Measurements from ENCODE around the gene KRTAP5-5.

DNA sequence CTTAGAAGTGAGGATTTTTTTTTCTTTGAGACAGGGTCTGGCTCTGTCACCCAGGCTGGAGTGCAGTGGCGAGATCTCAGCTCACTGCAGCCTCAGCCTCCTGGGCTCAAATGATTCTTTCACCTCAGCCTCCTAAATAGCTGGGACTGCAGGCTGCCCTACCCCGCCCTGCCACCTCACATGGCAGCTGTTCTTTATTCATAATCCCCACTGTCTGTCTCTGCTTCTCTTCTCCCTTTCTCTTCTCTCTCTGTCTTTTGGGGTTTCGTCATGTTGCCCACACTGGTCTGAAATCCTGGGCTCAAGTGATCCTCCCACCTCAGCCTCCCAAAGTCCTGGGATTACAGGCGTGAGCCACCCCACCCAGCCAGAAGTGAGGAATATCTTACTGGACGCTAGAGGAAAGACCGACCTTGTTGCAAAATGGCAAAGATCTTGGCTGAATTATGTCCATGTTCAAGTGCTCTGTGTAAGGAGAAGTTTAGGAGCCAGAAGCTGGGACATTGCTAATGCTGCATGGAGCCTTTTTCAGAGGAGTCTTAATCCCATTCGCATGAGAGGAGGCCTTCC lies 21.9 kb downstream of the KRTAP5-5 start:
- no peak for TF ChIP-seq TAF1 (IDR thresholded peaks at IDR 0.05; ENCODE audit: borderline replicate concordance, insufficient read depth, low read length)
- TF ChIP-seq, protein P1, sequence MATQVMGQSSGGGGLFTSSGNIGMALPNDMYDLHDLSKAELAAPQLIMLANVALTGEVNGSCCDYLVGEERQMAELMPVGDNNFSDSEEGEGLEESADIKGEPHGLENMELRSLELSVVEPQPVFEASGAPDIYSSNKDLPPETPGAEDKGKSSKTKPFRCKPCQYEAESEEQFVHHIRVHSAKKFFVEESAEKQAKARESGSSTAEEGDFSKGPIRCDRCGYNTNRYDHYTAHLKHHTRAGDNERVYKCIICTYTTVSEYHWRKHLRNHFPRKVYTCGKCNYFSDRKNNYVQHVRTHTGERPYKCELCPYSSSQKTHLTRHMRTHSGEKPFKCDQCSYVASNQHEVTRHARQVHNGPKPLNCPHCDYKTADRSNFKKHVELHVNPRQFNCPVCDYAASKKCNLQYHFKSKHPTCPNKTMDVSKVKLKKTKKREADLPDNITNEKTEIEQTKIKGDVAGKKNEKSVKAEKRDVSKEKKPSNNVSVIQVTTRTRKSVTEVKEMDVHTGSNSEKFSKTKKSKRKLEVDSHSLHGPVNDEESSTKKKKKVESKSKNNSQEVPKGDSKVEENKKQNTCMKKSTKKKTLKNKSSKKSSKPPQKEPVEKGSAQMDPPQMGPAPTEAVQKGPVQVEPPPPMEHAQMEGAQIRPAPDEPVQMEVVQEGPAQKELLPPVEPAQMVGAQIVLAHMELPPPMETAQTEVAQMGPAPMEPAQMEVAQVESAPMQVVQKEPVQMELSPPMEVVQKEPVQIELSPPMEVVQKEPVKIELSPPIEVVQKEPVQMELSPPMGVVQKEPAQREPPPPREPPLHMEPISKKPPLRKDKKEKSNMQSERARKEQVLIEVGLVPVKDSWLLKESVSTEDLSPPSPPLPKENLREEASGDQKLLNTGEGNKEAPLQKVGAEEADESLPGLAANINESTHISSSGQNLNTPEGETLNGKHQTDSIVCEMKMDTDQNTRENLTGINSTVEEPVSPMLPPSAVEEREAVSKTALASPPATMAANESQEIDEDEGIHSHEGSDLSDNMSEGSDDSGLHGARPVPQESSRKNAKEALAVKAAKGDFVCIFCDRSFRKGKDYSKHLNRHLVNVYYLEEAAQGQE (IDR thresholded peaks at IDR 0.05; ENCODE audit: insufficient read depth in 1 of 2, low read depth in 2 of 2, low read length in 2 of 2), result no peak
- TF ChIP-seq POLR2AphosphoS5 (IDR thresholded peaks at IDR 0.05; ENCODE audit: low read depth, low read length), result no peak
- no peak for TF ChIP-seq SIN3A (IDR thresholded peaks at IDR 0.05; ENCODE audit: borderline replicate concordance, insufficient read depth, low read length)
- TF ChIP-seq FOXP2 (optimal IDR thresholded peaks at IDR 0.05; ENCODE audit: borderline replicate concordance, extremely low read depth, extremely low read length, insufficient read depth), result no peak

All from PFSK-1 (cell line).